ENCODE measurements around the gene ASPDH.
A peak's percentile ranks its signal among the peaks of the same experiment; 100 is the strongest.

The ASPDH gene

DNA sequence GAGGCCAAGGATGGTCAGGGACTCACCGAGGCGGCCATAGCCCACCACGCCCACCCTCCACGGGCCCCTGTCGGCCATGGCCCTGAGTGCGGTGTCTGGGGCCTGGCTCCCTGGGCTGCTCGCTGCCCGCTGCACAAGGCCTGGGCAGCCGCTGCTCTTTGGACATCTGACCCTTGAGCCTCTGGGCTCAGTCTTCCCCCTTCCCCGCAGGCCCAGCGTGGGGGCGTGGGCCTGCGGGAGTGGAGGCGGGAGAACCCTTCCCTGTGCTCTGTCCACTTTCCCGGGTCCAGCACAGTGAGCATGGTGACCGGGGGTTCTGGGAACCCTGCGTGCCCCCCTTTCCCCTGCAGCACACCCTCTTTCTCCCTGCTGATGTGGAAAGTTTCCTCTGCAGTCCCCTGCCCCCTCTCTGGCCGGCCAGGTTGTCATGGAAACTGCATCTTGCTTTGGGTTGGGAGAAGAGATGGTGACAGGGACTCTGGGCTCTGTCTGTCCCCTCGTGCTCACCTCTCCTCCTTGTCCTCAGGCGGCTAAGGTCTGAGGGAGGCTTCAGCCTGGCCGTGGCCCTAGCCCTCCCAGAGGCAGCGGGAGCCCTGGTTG lies at the start of gene ASPDH:
ASPDH (minus strand) TSS at position 168 of the 600 bp plus-strand sequence; CDS start at position 78, 90 bp downstream.
- DNase-seq (ENCODE audit: low read depth, low spot score), result peak; percentile 23

DNA sequence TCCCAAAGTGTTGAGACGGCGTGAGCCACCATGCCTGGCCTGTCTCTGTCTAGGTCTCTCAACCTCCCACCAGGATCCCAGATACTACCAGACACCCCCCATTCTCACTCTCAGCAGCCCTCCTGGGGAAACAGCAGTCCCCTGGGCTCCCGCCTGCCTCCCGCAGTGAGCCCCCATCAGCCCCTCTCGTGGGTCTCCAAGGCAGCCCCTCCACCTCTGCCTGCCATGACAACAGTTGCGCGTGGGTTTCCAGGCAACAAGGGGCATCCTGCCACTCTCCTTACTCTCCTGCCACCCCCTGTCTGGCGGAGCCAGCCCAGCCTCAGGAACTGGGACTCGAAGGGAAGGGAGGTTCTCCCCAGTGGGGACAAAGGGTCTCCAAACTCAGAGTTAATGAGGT lies 49.3 kb upstream of the ASPDH start:
- DNase-seq (ENCODE audit: low read depth, low spot score), result no peak

GRCh38 chr19:50562329-50562728 lies 48.6 kb upstream of the ASPDH start:
- no peak for DNase-seq (ENCODE audit: low read depth, low spot score)

DNA sequence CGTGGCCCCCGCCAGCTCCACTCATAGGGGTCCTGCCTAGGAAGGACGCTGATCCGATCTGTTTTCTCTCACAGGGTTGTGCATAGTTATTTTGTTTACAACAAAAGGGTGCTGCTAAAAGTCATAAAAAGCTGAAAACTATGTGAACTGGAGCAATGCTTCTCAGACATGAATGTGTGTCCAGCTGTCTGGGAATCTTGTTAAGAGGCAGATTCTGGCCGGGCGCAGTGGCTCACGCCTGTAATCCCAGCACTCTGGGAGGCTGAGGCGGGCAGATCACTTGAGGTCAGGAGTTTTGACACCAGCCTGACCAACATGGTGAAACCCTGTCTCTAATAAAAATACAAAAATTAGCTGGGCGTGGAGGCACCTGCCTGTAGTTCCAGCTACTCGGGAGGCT lies 45.9 kb upstream of the ASPDH start:
- no peak for DNase-seq (ENCODE audit: low read depth, low spot score)

GRCh38 chr19:50558449-50558848 lies 44.7 kb upstream of the ASPDH start:
- no peak for DNase-seq (ENCODE audit: low read depth, low spot score)

- DNase-seq (ENCODE audit: low read depth, low spot score), result no peak
Observed at GRCh38 chr19:50558039-50558438, 44.3 kb upstream of the ASPDH start.

DNA sequence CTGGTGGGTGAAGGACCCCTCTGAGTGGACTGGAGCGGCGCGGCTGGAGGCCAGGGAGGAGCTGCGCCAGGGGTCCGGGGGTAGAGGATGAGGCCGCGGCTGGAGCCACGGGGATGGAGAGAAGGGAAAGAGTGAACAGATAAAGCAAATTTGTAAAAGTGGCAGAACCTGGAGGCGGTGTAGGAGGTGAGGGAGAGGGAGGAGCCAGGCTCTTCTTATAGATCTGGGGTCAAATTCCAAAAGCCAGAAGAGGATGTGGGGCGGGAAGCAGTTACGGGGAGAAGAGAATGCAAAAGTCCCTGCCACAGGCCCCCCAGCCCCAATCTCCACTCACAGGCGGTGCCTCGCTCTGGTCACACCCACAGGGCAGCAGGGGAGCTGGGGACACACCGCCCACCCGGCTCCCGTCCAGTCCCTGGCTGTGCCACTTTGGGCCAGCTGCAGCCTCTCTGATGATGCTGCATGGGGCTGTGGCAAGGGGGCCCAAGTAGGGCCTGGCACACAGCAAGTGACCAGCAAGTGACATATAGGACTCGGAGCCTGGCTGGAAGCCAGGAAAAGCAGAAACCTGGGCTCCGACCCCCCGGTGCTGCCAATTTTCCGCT lies 43.4 kb upstream of the ASPDH start:
- DNase-seq (ENCODE audit: low read depth, low spot score), result no peak

- DNase-seq (ENCODE audit: low read depth, low spot score), result peak; percentile 91
Observed at GRCh38 chr19:50556282-50557008, 42.7 kb upstream of the ASPDH start.

GRCh38 chr19:50555450-50556281 lies 42.0 kb upstream of the ASPDH start:
- DNase-seq (ENCODE audit: low read depth, low spot score), result no peak

DNA sequence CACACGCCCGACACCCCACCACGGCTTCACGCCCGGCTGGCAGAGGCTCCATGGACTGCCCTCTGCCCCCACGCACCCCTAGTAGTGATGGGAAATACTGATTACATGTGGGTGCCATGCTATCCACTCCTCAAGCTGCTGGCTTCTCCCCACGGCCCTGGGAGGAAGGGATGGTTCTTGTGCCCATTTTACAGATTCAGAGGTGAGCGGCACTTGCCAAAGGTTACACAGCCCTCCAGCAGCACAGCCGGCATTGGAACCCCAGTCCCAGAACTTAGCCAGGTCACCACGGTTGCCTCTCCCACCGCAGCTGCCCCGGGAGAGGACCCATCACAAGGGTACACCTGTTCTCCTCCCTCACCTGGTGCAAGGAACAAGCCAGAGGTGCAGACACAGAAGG lies 41.3 kb upstream of the ASPDH start:
- DNase-seq (ENCODE audit: low read depth, low spot score), result no peak

- no peak for DNase-seq (ENCODE audit: low read depth, low spot score)
Observed at GRCh38 chr19:50554212-50554611, 40.5 kb upstream of the ASPDH start.

DNA sequence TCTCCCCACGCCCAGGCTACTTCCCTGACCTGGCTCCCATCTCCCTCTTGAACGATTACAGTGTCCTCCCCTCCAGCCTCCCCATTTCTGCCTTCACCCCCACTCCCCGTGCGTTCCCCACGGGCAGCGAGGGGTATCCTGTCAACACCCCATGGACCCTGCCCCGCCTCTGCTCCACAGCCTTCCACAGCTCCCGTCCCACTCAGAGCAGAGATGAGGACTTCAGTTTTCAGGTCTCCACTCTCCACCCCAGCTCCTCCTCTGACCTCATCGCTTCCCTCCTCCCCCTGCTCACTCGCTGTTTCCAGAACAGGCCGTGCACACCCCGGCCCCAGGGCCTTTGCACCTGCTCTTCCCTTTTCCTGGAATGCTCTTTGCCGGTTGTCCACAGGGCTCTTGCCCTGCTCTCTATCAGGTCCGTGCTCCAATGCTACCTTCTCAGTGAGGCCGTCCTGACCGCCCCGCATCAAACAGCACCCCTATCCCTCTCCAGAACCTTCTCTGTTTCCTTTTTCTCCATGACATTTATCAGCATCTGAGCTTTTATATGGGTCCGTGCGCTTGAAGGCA lies 39.5 kb upstream of the ASPDH start:
- DNase-seq (ENCODE audit: low read depth, low spot score), result no peak

DNA sequence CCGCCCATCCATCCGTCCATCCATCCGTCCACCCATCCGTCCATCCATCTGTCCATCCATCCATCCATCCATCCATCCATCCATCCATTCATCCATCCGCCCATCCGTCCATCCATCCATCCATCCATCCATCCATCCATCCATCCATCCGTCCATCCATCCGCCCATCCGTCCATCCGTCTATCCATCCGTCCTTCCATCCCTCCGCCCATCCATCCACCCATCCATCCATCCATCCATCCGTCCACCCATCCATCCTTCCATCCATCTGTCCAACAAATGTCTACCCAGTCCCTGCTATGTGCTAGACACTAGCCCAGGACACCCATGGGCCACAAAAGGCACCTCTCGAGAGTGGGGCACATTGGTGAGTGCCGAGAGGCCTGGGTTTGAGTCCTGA lies 38.8 kb upstream of the ASPDH start:
- no peak for DNase-seq (ENCODE audit: low read depth, low spot score)

DNA sequence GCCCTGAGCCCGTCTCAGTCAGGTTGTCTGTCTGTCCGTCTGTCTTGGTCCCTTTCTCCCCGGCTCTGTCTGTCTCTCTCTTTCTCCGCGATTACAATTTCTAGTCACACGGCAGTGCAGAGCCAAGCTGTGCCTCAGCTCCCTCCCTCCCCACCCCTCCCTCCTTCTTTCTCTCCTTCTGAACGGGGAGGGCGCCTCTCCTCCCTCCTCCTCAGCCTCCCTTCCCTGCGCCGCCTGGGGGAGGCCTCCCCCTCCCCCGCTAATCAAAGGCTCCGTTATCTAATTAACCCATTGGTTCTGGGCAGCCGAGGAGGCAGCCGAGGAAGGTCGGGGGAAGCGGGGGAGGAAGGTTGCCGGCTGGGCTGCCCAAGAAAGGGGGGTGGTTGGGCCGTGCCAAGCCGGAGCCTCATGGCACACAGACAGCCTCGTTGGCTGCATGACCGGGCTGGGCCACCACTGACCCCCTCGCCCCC lies 38.0 kb upstream of the ASPDH start:
- DNase-seq (ENCODE audit: low read depth, low spot score), result peak; percentile 76

GRCh38 chr19:50551034-50551714 lies 37.5 kb upstream of the ASPDH start:
- peak; percentile 26 for DNase-seq (ENCODE audit: low read depth, low spot score)

- no peak for DNase-seq (ENCODE audit: low read depth, low spot score)
Observed at GRCh38 chr19:50550594-50550966, 36.9 kb upstream of the ASPDH start.

GRCh38 chr19:50549927-50550593 lies 36.3 kb upstream of the ASPDH start:
- DNase-seq (ENCODE audit: low read depth, low spot score), result peak; percentile 28

- no peak for DNase-seq (ENCODE audit: low read depth, low spot score)
Observed at GRCh38 chr19:50549059-50549926, 35.6 kb upstream of the ASPDH start.

DNA sequence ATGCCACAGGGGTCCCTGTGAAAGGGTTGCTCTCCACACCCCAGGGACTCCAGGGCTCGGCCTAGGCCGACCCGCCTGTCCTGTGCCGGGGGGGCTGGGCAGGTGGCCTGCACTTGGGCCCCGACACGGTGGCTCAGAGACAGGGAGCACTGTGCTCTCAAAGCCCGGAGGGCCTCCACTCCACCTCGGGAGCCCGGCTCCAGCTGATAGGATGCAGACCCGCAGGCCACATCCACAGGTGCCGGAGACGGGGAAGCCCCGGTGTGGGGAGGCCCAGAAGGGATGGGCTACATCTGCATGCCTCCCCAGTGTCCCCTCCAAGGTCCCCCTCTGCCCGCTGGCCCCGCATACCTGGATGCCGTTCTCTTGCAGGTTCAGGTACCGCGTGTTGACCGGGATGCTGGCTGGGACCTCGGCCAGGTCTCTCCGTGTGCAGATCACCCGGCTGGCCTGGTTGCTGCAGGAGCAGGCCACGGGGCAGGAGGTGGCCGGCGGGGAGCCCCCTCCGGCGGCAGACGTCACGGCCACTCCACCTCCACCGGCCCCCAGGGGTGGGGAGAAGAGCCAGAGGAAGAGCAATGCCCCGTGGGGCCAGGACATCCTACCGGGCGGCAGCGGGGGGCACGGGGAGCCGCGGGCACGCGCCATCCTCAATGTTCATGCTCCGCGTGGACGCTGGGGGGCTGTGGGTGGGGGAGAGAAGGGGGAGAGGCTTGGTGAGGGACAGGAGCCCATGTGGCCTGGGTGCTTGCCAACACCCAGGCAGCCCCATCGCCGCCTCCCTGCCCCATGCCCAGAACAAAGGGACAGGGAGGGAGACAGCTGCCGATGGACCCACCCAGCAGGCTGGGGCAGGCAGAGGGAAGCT lies 34.7 kb upstream of the ASPDH start:
- no peak for DNase-seq (ENCODE audit: low read depth, low spot score)

Measured in astrocyte of the hippocampus (primary cell).